ENCODE measurements around the gene BNIP3.

Gene BNIP3

DNA sequence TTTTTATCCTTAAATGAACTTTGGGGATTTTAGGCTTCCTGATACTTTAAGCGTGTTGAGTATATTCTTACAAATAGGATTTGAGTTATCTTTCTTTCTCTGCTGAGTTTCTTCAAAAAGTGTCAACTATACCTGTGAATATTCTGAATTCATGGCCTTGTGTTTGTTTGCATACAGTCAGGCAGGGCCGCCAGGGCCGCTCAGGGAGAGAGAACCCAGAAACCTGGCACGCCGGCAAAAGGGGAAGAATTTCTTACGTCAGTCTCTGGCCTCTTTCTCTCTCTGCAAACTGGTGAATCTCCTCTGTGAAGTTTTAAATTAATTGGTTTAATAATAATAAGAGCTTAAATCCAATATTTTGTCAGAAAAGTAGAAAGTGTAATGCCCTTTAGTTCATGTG, 29.3 kb upstream of the BNIP3 start:
- no peak for DNase-seq (ENCODE audit: extremely low read depth, low read depth)
- TF ChIP-seq, protein P1, sequence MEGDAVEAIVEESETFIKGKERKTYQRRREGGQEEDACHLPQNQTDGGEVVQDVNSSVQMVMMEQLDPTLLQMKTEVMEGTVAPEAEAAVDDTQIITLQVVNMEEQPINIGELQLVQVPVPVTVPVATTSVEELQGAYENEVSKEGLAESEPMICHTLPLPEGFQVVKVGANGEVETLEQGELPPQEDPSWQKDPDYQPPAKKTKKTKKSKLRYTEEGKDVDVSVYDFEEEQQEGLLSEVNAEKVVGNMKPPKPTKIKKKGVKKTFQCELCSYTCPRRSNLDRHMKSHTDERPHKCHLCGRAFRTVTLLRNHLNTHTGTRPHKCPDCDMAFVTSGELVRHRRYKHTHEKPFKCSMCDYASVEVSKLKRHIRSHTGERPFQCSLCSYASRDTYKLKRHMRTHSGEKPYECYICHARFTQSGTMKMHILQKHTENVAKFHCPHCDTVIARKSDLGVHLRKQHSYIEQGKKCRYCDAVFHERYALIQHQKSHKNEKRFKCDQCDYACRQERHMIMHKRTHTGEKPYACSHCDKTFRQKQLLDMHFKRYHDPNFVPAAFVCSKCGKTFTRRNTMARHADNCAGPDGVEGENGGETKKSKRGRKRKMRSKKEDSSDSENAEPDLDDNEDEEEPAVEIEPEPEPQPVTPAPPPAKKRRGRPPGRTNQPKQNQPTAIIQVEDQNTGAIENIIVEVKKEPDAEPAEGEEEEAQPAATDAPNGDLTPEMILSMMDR (IDR thresholded peaks at IDR 0.05; ENCODE audit: low read depth, low read length) = no peak

DNA sequence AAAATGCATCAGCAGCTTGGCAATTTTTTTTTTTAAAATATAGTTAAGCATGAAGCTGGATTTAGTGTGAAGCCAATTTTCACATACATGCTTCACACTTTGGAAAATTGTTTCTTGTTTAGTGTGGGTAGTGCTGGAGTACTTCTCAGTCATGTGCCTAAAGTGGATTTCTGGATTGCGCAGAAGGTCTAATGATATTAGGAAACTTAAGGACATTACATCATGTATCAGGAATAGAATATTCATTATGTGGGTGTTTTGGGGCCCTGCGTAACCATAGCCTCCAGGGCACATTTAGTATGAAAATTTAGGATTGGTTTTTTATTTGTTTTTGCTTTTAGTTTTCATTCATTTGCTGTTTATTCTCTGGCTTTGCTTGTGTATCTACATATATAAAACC, 28.8 kb upstream of the BNIP3 start:
- no peak for DNase-seq (ENCODE audit: extremely low read depth, low read depth)
- TF ChIP-seq, protein P1 (IDR thresholded peaks at IDR 0.05; ENCODE audit: low read depth, low read length) = no peak

DNA sequence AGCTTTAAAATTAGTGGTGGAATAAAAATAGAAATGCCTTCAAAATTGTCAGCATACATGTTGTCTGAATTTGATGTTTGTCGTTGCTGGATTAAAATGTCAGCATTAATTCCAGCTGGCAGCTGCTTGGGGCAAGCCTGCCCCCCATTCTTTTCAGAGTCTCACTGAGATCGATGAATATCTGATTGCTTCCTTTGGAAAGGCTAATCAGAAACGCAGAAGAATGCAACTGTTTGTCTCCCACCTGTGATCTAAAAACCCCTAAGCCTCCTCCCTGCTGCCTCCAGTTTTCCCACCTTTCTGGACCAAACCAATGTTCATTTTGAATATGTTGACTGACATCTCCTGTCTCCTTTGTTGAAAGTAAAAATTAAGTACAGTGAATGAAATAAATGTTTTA, 27.9 kb upstream of the BNIP3 start:
- DNase-seq (ENCODE audit: extremely low read depth, low read depth) = no peak
- TF ChIP-seq, protein P1 (IDR thresholded peaks at IDR 0.05; ENCODE audit: low read depth, low read length) = no peak

DNA sequence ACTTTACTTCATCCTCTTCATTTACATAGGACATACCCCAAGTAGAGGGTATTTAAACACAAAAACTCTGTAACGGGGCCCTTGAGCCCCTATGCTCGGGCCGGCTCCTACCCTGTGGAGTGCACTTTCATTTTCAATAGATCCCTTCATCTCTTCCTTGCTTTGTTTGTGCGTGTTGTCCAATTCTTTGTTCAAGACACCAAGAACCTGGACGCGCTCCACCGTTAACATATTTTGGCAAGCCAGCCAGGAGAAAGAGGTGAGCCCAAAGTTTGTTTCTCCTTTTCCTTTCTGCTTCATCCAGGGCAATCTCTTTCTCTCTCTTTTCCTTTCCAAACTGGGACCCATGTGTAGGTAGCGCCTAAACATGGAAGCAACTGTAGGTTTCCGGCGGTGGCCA, 26.0 kb upstream of the BNIP3 start:
- TF ChIP-seq, protein P1 (IDR thresholded peaks at IDR 0.05; ENCODE audit: low read depth, low read length) = no peak

DNA sequence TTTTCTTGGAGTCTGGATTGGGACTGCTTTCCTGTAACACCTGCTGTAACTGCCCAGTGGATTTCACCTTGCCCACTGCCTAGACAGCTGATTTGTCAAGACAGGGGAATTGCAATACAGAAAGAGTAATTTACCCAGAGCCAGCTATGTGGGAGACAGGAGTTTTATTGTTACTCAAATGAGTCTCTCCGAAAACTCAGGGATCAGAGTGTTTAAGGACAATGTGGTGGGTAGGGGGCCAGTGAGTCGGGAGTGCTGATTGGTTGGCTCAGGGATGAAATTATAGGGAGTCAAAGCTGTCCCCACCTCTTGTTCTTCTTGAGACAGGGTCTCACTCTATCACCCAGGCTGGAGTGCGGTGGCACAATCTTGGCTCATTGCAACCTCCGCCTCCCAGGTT, 25.2 kb upstream of the BNIP3 start:
- TF ChIP-seq, protein P1 (IDR thresholded peaks at IDR 0.05; ENCODE audit: low read depth, low read length) = no peak
- no peak for DNase-seq (ENCODE audit: extremely low read depth, low read depth)

More for the DNA sequence above, 26.0 kb upstream of the BNIP3 start:
- DNase-seq (ENCODE audit: extremely low read depth, low read depth) = no peak

DNA sequence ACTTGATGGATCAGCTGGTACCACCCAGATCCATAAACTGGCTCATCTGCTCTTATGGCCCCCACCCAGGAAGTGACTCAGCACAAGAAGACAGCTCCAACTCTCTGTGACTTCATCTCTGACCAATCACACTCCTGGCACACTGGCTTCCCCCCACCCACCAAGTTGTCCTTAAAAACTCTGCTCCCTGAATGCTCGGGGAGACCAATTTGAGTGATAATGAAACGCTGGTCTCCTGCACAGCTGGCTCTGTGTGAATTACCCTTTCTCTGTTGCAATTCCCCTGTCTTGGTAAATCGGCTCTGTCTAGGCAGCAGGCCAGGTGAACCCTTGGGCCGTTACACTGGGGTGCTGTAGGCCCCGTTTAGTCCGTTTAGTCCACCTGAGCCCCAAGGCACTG, 23.4 kb upstream of the BNIP3 start:
- no peak for DNase-seq (ENCODE audit: extremely low read depth, low read depth)
- TF ChIP-seq, protein P1 (IDR thresholded peaks at IDR 0.05; ENCODE audit: low read depth, low read length) = no peak

DNA sequence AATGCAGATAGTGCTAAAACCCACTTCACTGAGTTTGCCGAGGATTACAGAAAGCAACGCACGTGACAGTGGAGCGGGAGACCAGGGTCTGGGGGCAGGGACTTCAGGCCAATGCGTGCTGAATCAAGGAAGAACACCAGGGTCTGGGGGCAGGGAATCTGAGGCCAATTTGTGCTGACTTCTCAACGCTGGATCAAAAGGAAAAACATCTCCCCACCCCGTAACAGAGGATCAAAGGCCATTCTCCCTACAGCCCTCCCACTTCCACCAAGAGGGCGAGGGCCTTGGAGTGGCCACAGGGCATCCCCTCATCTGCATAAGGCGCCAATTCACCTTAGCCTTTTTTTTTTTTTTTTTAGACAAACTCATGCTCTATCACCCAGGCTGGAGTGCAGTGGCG, 22.3 kb upstream of the BNIP3 start:
- DNase-seq (ENCODE audit: extremely low read depth, low read depth) = no peak
- TF ChIP-seq, protein P1 (IDR thresholded peaks at IDR 0.05; ENCODE audit: low read depth, low read length) = no peak

Measured in AG09319 (cell line).